C4-2B (cell line): ENCODE measurements around the gene NOVA1.

Experiments
- H3K27ac ChIP-seq: fragments of 450-650 bp; 2 replicates; pipeline ENCODE4 v1.5.1; 2017
- ZFX ChIP-seq: fragments of 450-650 bp; IDR thresholded peaks from 2 replicates; pipeline ENCODE4 v1.6.1; 2017
- TF ChIP-seq, protein P1 (sequence below): fragments of 450-650 bp; conservative IDR thresholded peaks from 2 replicates; pipeline ENCODE4 v1.5.1; 2017; ENCODE audit warnings: mild to moderate bottlenecking

NOVA1 gene

GRCh38 chr14:26528415-26529182 is 69.2 kb downstream of the NOVA1 start:
- TF ChIP-seq, protein P1, sequence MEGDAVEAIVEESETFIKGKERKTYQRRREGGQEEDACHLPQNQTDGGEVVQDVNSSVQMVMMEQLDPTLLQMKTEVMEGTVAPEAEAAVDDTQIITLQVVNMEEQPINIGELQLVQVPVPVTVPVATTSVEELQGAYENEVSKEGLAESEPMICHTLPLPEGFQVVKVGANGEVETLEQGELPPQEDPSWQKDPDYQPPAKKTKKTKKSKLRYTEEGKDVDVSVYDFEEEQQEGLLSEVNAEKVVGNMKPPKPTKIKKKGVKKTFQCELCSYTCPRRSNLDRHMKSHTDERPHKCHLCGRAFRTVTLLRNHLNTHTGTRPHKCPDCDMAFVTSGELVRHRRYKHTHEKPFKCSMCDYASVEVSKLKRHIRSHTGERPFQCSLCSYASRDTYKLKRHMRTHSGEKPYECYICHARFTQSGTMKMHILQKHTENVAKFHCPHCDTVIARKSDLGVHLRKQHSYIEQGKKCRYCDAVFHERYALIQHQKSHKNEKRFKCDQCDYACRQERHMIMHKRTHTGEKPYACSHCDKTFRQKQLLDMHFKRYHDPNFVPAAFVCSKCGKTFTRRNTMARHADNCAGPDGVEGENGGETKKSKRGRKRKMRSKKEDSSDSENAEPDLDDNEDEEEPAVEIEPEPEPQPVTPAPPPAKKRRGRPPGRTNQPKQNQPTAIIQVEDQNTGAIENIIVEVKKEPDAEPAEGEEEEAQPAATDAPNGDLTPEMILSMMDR: no peak
- TF ChIP-seq ZFX: no peak
- H3K27ac ChIP-seq: 0 out of 2 replicates have a peak overlapping the region, but pooled peaks have one; percentile 6

GRCh38 chr14:26527095-26527494 is 70.7 kb downstream of the NOVA1 start:
- no peak overlapping the region; the same call in 1 of the 2 replicates for H3K27ac ChIP-seq
- TF ChIP-seq, protein P1: no peak
- no peak for TF ChIP-seq ZFX

DNA sequence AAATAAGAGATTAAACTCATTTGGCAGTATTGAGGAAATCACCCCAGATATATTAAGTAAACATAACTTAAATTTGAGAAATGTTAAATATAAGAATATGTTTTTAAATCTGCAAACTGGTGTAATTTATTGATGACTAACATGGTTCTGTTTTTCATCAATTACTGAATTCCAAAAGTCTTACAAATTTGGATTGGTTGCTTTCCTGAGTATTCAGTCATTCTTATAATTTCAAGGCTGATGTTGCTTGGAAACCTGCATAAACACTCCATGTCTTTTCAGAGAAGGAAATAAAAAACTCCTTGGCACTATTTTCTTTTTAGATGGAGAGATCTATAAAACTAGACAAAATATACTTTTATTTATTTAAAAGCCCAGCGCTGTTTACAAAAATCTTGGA is 71.7 kb downstream of the NOVA1 start:
- TF ChIP-seq, protein P1: no peak
- no peak for TF ChIP-seq ZFX
- no peak overlapping the region for H3K27ac ChIP-seq

GRCh38 chr14:26525085-26525484 is 72.7 kb downstream of the NOVA1 start:
- TF ChIP-seq, protein P1: no peak
- no peak for TF ChIP-seq ZFX
- no peak overlapping the region for H3K27ac ChIP-seq

DNA sequence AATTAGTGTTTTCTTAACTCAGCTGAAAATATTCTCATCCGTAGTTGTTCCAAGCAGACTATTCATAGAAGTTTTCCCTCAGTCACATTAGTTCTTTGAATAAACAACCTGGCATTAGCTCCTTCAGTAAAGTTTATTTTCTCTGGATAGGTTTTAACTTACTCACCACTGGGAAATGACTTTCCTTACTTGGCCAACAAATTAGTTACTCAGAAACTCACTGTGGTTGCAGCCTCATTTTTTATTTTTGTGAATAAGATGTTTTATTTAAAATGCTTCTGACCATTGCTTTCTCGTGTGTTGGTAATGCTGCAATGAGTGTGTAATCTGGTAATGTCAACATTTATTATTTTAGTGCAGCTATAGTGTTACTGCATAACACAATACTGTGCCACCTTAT is 74.9 kb downstream of the NOVA1 start:
- TF ChIP-seq, protein P1: no peak
- TF ChIP-seq ZFX: no peak
- H3K27ac ChIP-seq: no peak overlapping the region

- TF ChIP-seq ZFX: no peak
- TF ChIP-seq, protein P1: no peak
Measured at GRCh38 chr14:26517771-26518170, 80.1 kb downstream of the NOVA1 start.

GRCh38 chr14:26500028-26500427 is 97.8 kb downstream of the NOVA1 start:
- TF ChIP-seq, protein P1: no peak
- TF ChIP-seq ZFX: no peak
- H3K27ac ChIP-seq: no peak overlapping the region

More at GRCh38 chr14:26517771-26518170, 80.1 kb downstream of the NOVA1 start:
- no peak overlapping the region for H3K27ac ChIP-seq
